HepG2 (cell line): Measurements from ENCODE around the gene PAK2. TPM values are rescaled to one million over a fixed set of nuclear protein-coding genes. Genes with fewer than 3 reads are reported as not detected.

Experiments used
- ATAC-seq: fragments of 200-7000 bp; cut with Tn5 transposase; 3 replicates; pipeline ENCODE4 v1.9.1; 2020; ENCODE audit warnings: mild to moderate bottlenecking, moderate library complexity
- BruUV-seq: library from RNA; stranded (reverse); fragments of 400-500 nt; replicated peaks from 2 replicates; lab custom pipeline; 2021; lab: Mats Ljungman, UMichigan
- CTCF ChIA-PET: fragments of 300-600 bp; formaldehyde crosslinking; extraction: SDS; loops from one replicate; lab custom pipeline; 2021; ENCODE audit warnings: low total read pairs, inconsistent platforms, low intra/inter-chr PET ratio; lab: Yijun Ruan, JAX
- POLR2A ChIA-PET: fragments of 350-600 bp; sonication (Branson Sonifier 250); formaldehyde crosslinking; loops from one replicate; lab custom pipeline; 2020; ENCODE audit warnings: antibody characterized with exemption, inconsistent platforms; lab: Yijun Ruan, JAX
- DNase-seq: peaks from one replicate; pipeline ENCODE4 v3.0.0-alpha.2; 2015; ENCODE audit warnings: low spot score
- FAIRE-seq: peaks from 3 replicates; lab custom pipeline; 2011; peaks lifted over from hg19 to GRCh38; lab: Jason Lieb, UNC
- H2AFZ ChIP-seq: one replicate; pipeline ENCODE4 v1.6.1; 2011; ENCODE audit warnings: low read length, inconsistent platforms
- H3K27ac ChIP-seq: fragments of 300-600 bp; 3 replicates; pipeline ENCODE4 v1.8.0; 2011; ENCODE audit warnings: mixed run types, mild to moderate bottlenecking, mixed read lengths, low read length, inconsistent platforms; ENCODE audit not compliant: insufficient read depth; ENCODE audit errors: extremely low read length
- H3K27me3 ChIP-seq, 2 experiments: fragments of 200-600 bp in 1 of 2; 2 replicates in 1 of 2; 3 replicates in 1 of 2; pipeline versions ENCODE4 v1.6.0 to v1.8.0; 2011; ENCODE audit warnings: low read length in 2 of 2, mild to moderate bottlenecking in 2 of 2, moderate library complexity in 2 of 2, inconsistent platforms in 1 of 2; ENCODE audit not compliant: insufficient read depth in 2 of 2, control insufficient read depth in 1 of 2
- H3K36me3 ChIP-seq, 2 experiments: fragments of 200-600 bp in 1 of 2; replicated peaks in 1 of 2; 2 replicates in 1 of 2; 3 replicates in 1 of 2; pipeline versions ENCODE4 v1.5.1 to v1.8.0; 2011; ENCODE audit warnings: low read length in 2 of 2, inconsistent platforms in 1 of 2; ENCODE audit not compliant: insufficient read depth in 2 of 2, control insufficient read depth in 1 of 2
- H3K4me1 ChIP-seq: 2 replicates; pipeline ENCODE4 v1.5.1; 2012; ENCODE audit warnings: low read length, inconsistent platforms; ENCODE audit not compliant: insufficient read depth
- H3K4me2 ChIP-seq: 2 replicates; pipeline ENCODE4 v1.6.0; 2011; ENCODE audit warnings: low read depth, low read length, inconsistent platforms
- H3K4me3 ChIP-seq, 3 experiments: fragments of 200-600 bp in 1 of 3; sonication (generic), shearing (Covaris generic) in 1 of 3; replicated peaks in 1 of 3; 2 replicates each; pipeline ENCODE4 v1.5.1; 2011 to 2016; ENCODE audit warnings: low read length in 3 of 3, inconsistent platforms in 2 of 3, low read depth in 2 of 3, mild to moderate bottlenecking in 2 of 3, control low read depth in 1 of 3, mixed read lengths in 1 of 3; ENCODE audit not compliant: insufficient read depth in 1 of 3
- H3K79me2 ChIP-seq: one replicate; pipeline ENCODE4 v1.6.1; 2011; ENCODE audit warnings: low read length, inconsistent platforms; ENCODE audit not compliant: insufficient read depth
- H3K9ac ChIP-seq: 2 replicates; pipeline ENCODE4 v1.6.0; 2011; ENCODE audit warnings: mild to moderate bottlenecking, low read depth, low read length, inconsistent platforms; ENCODE audit not compliant: insufficient read depth
- H3K9me3 ChIP-seq: 2 replicates; pipeline ENCODE4 v1.5.1; 2012; ENCODE audit warnings: mild to moderate bottlenecking, low read length
- H4K20me1 ChIP-seq: 2 replicates; pipeline ENCODE4 v1.6.0; 2011; ENCODE audit warnings: inconsistent platforms, mild to moderate bottlenecking, low read length, moderate library complexity; ENCODE audit not compliant: insufficient read depth
- FOXK1 ChIP-seq: sonication (generic); formaldehyde crosslinking; IDR thresholded peaks from 2 replicates; pipeline ENCODE4 v1.4.0; 2020; ENCODE audit warnings: low read depth, missing genetic modification reagents, borderline replicate concordance
- MYPOP ChIP-seq: sonication (generic); formaldehyde crosslinking; IDR thresholded peaks from 2 replicates; pipeline ENCODE4 v1.8.1; 2023; ENCODE audit warnings: mild to moderate bottlenecking, moderate library complexity, missing genetic modification reagents
- RBM39 ChIP-seq: fragments of 200-400 bp; formaldehyde crosslinking; IDR thresholded peaks from one replicate; pipeline ENCODE4 v1.6.1; 2018; ENCODE audit warnings: antibody characterized with exemption, mild to moderate bottlenecking, low read depth, low read length; ENCODE audit not compliant: poor library complexity, severe bottlenecking
- SP140L ChIP-seq: sonication (generic); formaldehyde crosslinking; IDR thresholded peaks from 2 replicates; pipeline ENCODE4 v1.4.0; 2020; ENCODE audit warnings: missing genetic modification reagents, borderline replicate concordance
- ZFX ChIP-seq: sonication (generic); formaldehyde crosslinking; IDR thresholded peaks from 2 replicates; pipeline ENCODE4 v1.4.0; 2020; ENCODE audit warnings: mild to moderate bottlenecking, low read depth, missing genetic modification reagents, moderate library complexity
- ZNF225 ChIP-seq: sonication (generic); formaldehyde crosslinking; IDR thresholded peaks from 2 replicates; pipeline ENCODE4 v1.4.0; 2020; ENCODE audit warnings: mild to moderate bottlenecking, missing genetic modification reagents
- WGBS: methylation state at CpG from one replicate; pipeline ENCODE4 v1.1.6; 2017; ENCODE audit warnings: low lambda C conversion rate; 5-methylcytosine and 5-hydroxymethylcytosine counted together
- in situ Hi-C: cut with HindIII; loops from 2 replicates; pipeline ENCODE4 v1.10.0; 2017; ENCODE audit warnings: low pct_unique_long_range_greater_than_20kb; ENCODE audit not compliant: extremely low pct_ligation_motif_present
- intact Hi-C: fragments of 100-400 bp; cut with micrococcal nuclease; formaldehyde crosslinking; loops from one replicate; pipeline ENCODE4 v1.10.0; 2022; ENCODE audit not compliant: unreplicated experiment
- polyA plus RNA-seq, 8 experiments: library from polyadenylated mRNA; depleted of rRNA in 3 of 8; stranded (reverse) in 7 of 8; unstranded in 1 of 8; fragments of >200 nt; fragmentation: Illumina TruSeq in 4 of 8; extraction: Trizol in 4 of 8; gene quantifications; 2 replicates each; pipeline versions ENCODE4 v1.2.1 to v1.2.3, GENCODE V29; 2011 to 2016; ENCODE audit warnings: low read depth in 4 of 8, missing spikeins in 1 of 8, mixed read lengths in 1 of 8; ENCODE audit not compliant: insufficient read depth in 1 of 8
- total RNA-seq, 5 experiments: library from RNA; depleted of rRNA; stranded (reverse); fragments of >200 nt; fragmentation: Illumina TruSeq; extraction: Trizol; gene quantifications; 2 replicates each; pipeline ENCODE4 v1.2.3, GENCODE V29; 2016; ENCODE audit warnings: low read depth in 1 of 5
- TF ChIP-seq, protein P1 (sequence below): sonication (generic); formaldehyde crosslinking; IDR thresholded peaks from 2 replicates; pipeline ENCODE4 v1.5.0; 2020; ENCODE audit warnings: mild to moderate bottlenecking, missing genetic modification reagents
- TF ChIP-seq, protein P2 (sequence below): IDR thresholded peaks from 2 replicates; pipeline ENCODE4 v1.6.1; 2012; ENCODE audit warnings: inconsistent platforms

The PAK2 gene
- total and polyA plus RNA-seq, 2 of the 13 experiments (the other 11 are each of a cell fraction or from before 2014, with no cell fraction given): 23.0 to 24.7 TPM

GRCh38 chr3:196777836-196778235 is 38.2 kb downstream of the PAK2 start:
- Histone ChIP-seq H3K4me3 (no peak overlapping the region), H3K4me2 (no peak overlapping the region), H3K27ac (no peak overlapping the region), H3K9me3 (no peaks in the 10 kb centered on the region), H3K36me3 (peaks cover 4 to 19% of the 10 kb centered on the region in 2 experiments; a peak in 4 of 5 replicates), H3K27me3 (no peaks in the 10 kb centered on the region), H3K79me2 (peaks cover 91% of the 10 kb centered on the region), H3K4me1 (peaks cover 29% of the 10 kb centered on the region), H3K9ac (no peak overlapping the region), H2AFZ (no peak overlapping the region), H4K20me1 (peaks cover 14% of the 10 kb centered on the region)
- intact Hi-C loops (no loop called here), in situ Hi-C loops (no loop called here)
- DNase-seq (no peak), ATAC-seq (no peak), FAIRE-seq (no peak)
- CTCF ChIA-PET: no interaction called here
- no peak for TF ChIP-seq ZFX (CRISPR knock-in tag)
- TF ChIP-seq SP140L (CRISPR knock-in tag): no peak
- no peak for TF ChIP-seq ZNF225 (CRISPR knock-in tag)
- TF ChIP-seq, protein P1, sequence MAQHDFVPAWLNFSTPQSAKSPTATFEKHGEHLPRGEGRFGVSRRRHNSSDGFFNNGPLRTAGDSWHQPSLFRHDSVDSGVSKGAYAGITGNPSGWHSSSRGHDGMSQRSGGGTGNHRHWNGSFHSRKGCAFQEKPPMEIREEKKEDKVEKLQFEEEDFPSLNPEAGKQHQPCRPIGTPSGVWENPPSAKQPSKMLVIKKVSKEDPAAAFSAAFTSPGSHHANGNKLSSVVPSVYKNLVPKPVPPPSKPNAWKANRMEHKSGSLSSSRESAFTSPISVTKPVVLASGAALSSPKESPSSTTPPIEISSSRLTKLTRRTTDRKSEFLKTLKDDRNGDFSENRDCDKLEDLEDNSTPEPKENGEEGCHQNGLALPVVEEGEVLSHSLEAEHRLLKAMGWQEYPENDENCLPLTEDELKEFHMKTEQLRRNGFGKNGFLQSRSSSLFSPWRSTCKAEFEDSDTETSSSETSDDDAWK (CRISPR knock-in tag): no peak
- TF ChIP-seq, protein P2, sequence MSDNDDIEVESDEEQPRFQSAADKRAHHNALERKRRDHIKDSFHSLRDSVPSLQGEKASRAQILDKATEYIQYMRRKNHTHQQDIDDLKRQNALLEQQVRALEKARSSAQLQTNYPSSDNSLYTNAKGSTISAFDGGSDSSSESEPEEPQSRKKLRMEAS: no peak
- no peak for TF ChIP-seq MYPOP
- no peak for TF ChIP-seq RBM39
- TF ChIP-seq FOXK1 (CRISPR knock-in tag): no peak
- no TSS peak for BruUV-seq
- WGBS: 95% methylated on average over 8 of the region's 8 CpGs
- POLR2A ChIA-PET: no interaction called here
